LNCAP (cell line): ENCODE data around the gene ZNRF4.

Experiments used
- TF ChIP-seq, protein P1 (sequence below): fragments of 450-650 bp; IDR thresholded peaks from 2 replicates; pipeline ENCODE4 v1.5.1; 2017; ENCODE audit warnings: mild to moderate bottlenecking

Gene ZNRF4

DNA sequence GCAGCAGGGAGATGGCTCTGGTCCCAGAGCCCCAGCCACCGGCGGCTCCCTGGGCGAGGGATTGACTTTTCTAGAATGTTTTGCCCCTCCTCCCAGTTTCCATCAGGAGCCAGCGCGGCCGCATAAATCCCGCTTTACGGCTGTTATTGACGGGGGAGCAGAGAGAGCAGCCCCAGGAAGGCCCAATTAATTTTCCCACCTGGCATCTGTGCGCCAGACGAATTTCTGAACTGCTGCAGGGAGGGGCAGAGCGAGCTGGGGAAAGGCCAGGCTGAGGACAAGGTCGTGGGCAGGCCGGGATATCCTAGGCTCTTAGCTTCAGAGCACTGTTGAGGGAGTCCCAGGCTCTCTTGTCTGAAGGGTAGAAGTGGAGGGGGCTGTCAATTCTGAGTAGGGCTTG lies 24.7 kb downstream of the ZNRF4 start:
- TF ChIP-seq, protein P1, sequence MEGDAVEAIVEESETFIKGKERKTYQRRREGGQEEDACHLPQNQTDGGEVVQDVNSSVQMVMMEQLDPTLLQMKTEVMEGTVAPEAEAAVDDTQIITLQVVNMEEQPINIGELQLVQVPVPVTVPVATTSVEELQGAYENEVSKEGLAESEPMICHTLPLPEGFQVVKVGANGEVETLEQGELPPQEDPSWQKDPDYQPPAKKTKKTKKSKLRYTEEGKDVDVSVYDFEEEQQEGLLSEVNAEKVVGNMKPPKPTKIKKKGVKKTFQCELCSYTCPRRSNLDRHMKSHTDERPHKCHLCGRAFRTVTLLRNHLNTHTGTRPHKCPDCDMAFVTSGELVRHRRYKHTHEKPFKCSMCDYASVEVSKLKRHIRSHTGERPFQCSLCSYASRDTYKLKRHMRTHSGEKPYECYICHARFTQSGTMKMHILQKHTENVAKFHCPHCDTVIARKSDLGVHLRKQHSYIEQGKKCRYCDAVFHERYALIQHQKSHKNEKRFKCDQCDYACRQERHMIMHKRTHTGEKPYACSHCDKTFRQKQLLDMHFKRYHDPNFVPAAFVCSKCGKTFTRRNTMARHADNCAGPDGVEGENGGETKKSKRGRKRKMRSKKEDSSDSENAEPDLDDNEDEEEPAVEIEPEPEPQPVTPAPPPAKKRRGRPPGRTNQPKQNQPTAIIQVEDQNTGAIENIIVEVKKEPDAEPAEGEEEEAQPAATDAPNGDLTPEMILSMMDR: no peak

- TF ChIP-seq, protein P1: peak; percentile 47
These were observed 25.2 kb downstream of the ZNRF4 start for GRCh38 chr19:5480427-5480836.

DNA sequence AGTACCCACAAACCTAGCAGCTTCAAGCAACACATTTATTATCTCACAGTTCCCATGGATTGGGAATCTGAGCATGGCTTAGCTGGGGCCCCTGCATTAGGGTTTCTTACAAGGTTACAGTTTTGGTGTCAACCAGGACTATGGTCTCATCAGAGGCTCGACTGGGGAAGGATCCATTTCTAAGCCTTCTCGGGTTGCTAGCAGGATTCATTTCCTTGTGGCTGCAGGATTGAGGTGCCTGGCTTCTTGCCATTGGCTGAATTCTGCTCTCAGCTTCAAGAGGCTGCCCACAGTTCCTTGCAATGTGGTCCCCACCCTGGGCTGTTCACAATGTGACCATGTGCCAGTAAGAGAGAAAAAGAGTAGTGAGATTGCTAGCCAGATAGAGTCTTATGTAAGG lies 26.7 kb downstream of the ZNRF4 start:
- TF ChIP-seq, protein P1: no peak

DNA sequence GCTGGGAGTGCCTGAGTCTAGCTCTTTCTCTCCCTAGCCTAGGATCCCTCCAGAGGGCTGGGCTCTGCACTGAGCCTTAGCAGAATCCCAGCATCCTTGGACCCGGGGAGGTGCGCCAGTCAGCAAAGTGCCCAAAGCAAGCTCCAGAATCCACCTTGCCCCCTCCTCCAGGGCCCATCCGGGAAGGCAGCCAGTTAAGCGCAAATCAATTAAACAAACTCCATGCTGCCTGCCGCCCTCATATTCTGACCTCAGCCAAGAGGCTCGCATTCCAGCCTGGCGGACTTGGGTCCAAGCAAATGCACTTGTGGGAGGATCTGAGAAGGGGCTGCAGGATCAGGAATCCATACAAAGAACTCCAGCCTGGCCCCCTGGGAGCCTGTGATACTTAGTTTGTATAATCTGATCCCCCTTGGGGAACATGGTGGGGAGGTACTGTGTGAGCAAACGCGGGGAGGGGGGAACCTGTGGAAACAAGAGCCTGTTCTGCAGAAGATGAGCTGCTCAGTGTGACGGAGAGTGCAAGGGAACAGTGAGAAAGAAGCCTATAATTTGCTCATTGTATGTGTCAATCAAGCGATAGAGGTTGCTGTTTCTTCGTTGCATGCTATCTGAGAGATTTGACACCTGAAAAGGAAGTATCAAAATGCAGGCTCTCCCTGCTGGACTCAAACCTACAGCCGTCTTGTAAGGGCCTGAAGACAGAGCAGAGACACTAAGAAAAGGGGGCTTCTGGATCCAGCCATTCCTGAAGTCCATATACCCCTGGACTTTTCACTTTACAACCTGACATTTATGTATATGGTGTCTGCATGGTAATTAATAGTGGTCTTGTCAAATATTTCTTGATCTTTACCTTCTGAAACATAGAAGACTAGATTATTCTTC lies 29.4 kb downstream of the ZNRF4 start:
- TF ChIP-seq, protein P1: no peak

DNA sequence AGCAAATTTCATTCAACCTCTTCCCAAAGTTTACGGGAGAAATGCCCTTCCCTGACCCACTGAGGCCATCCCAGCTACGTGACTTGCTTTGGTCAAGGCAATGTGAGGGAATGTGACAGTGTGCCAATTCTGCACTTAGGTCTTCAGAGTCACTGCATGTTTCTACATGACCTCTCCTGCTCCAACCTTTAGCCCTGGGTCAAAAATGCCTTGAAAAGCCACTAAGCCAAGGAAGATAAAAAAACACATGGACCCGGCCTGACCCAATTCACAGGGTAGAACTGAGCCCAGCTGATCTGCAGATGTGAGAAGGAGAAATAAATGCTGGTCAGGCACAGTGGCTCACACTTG lies 30.0 kb downstream of the ZNRF4 start:
- TF ChIP-seq, protein P1: no peak

DNA sequence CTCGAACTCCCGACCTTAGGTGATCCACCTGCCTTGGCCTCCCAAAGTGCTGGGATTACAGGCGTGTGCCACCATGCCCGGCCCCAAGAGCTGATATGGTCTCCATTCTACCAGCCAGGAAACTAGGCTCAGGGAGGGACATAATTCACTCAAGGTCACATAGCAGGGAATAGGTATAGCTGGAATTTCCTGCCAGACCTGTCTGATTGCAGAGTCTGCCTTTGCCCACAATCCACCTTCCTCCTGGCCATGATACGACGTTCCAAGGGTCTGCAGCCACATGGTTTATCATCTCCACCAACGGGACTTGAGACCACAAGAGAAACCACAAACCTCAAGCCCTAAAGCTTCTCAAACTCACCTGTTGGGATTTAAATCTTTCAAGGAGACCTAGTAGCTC lies 32.0 kb downstream of the ZNRF4 start:
- TF ChIP-seq, protein P1: no peak

- TF ChIP-seq, protein P1: no peak
These were observed 34.3 kb downstream of the ZNRF4 start for GRCh38 chr19:5489551-5489950.
